HCEC 1CT (cell line): ENCODE results near the gene ZNF136.

Experiments
- DNase-seq: peaks from one replicate; pipeline ENCODE4 v3.0.0-alpha.2; 2017

Gene ZNF136

GRCh38 chr19:12194827-12195731 is 32.2 kb downstream of the ZNF136 start:
- DNase-seq = no peak

- no peak for DNase-seq
Measured at GRCh38 chr19:12198136-12198535, 35.2 kb downstream of the ZNF136 start.

DNA sequence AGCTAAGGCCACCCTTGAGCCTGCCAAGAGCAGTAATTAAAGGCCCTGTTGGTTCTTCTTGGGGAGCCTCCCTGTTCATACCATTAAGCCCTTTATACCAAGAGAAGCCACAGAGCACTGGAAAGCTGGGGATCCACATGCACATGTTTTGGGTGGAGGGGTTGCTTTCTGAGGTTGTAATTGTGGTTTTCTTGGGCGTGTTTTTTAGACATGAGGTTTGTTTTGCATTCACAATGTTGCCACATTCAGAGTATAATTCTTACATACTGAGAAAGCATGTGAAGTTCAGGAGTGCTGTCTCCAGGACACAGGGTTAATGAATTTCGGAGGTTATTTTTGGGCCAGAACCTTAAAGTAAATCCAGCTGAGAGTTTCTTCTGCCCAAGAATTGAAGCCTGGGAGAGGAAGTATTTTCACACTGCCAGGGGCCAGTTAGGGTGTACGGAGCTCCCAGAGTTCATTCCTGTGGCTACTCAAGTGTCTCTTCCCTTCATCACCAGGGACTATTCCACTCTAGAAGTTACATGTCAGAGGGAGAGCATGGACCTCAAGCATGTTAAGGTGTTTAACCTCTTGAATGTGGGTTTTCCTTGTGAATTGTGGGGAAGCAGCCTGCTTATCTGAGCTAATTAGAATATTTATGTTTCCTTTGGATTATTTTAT is 37.0 kb downstream of the ZNF136 start:
- no peak for DNase-seq

DNA sequence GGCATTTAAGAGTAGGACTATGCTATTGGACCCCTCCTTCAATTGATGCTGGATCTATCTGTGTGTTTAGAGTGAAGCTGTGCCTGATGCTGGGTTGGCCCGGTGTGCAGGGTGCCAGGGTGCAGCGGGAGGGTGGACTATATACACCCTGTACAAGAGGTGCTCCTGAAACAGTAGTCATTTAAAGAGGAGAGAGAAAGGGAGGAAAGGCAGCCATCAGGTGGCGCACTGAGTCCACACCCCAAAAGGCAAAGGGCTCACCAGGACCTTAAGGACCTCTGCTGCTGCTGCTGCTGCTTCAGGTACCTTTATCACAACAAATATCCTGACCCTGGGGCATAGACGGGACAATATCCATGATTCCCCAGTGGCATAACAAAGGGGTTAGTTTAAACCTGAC is 39.4 kb downstream of the ZNF136 start:
- no peak for DNase-seq

DNA sequence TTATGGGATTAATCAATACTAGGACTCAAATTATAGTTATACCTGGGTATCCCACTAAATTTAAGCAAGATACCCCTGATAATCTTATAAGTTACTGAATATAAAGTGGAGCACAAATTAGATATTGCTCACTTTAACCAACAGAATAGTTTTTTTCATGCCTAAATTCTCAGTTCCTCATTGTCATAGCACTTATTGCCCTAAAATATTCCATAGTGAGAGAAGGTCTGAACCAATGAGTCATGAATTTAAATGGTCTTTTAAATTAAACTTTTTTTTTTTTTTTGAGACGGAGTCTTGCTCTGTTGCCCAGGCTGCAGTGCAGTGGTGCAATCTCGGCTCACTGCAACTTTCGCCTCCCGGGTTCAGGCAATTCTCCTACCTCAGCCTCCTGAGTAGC is 42.4 kb downstream of the ZNF136 start:
- no peak for DNase-seq

GRCh38 chr19:12208221-12208620 is 45.3 kb downstream of the ZNF136 start:
- no peak for DNase-seq

- DNase-seq = no peak
Measured at GRCh38 chr19:12217332-12217731, 54.4 kb downstream of the ZNF136 start.

DNA sequence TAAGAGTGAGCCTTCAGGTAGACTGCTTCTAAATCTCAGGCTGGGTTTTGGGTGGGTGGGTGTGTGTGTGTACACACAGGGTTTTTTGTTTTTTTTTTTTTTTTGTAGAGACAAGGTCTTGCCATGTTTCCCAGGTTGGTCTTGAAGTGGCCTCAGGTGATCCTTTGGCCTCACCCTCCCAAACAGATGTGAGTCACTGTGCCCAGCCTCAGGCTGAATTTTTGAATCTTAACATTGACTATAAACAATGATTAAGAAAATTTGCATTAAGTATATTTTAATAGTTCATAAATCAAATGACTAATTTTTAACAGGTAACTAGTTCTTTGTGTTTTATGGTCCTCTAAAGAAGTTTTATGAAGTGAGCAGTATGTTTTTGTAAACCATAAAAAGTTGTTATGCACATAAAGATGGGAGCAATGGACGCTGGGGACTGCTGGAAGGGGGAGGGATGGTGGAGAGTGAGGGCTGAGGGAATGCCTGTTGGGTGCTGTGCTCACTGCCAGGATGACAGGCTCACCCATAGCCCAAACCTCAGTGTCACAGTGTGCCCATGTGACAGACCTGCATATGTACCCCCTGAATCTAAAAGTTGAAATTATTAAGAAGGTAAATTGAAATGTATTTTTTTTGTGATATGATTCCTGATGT is 60.2 kb downstream of the ZNF136 start:
- DNase-seq = no peak

GRCh38 chr19:12224676-12225075 is 61.8 kb downstream of the ZNF136 start:
- DNase-seq = no peak

- DNase-seq = no peak
Measured at GRCh38 chr19:12229990-12230389, 67.1 kb downstream of the ZNF136 start.

DNA sequence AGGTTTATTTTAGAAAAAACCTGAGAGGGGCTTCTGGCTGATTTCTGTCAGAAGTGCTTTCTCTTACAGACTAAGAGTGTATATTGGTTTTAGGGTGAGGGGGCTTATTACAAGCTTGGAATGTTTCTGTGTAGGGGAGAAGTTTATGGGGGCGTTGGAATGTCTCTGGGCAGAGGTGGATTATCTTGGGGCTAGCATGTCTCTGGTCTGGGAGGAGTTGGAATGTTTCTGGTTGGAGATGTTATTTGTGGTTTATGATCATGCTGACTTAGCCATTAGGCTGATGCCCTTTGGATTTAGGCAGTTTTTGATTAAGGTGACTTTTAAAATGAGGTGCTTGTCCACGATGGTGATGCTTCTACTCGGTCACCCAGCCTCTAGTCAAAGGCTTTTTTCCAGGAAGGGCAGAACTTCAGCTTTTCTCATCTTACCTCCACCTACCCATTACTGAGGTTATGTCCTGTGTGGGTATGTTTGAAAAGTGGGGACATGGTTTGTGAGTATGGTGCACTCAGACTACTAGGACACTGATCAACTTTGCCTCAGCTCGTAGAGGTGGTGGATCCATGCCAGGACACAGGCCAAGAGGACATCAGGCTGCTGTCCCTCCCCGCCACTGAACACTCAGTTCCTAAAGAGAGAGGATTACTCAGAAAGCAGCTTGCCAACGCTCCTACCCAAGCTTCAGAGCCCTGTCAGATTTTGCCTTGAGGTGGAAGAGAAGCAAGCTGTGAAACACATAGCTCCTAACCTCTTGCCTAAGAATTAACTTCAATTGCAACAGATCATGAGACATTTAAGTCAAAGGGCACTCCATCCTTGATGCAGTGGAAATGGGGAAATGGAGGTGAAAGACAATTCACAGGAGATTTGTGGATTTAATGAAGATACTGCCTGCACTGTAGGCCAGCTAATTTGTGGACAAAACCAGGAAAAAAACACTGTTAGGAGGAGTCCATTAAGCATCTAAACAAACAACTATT is 68.1 kb downstream of the ZNF136 start:
- DNase-seq = no peak

GRCh38 chr19:12232961-12233360 is 70.1 kb downstream of the ZNF136 start:
- no peak for DNase-seq

- DNase-seq = no peak
Measured at GRCh38 chr19:12237143-12237839, 74.4 kb downstream of the ZNF136 start.
